ENCODE measurements around the gene IL36A. TPM values are rescaled to one million over a fixed set of nuclear protein-coding genes. Genes with fewer than 3 reads are reported as not detected.

IL36A gene, protein sequence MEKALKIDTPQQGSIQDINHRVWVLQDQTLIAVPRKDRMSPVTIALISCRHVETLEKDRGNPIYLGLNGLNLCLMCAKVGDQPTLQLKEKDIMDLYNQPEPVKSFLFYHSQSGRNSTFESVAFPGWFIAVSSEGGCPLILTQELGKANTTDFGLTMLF
- total RNA-seq = not detected in 2 replicates

GRCh38 chr2:113005030-113005509 lies at the start of gene IL36A:
IL36A (plus strand) TSS chr2:113005459; CDS start chr2:113005872, 413 bp downstream.

GRCh38 chr2:112977559-112978056 lies 27.7 kb upstream of the IL36A start, which contains the start of gene IL36G:
IL36G (plus strand) TSS chr2:112978006; CDS start chr2:112978639, 633 bp downstream.

GRCh38 chr2:113052396-113052917 lies 47.2 kb downstream of the IL36A start, which contains the start of gene IL36B:
IL36B (minus strand) TSS chr2:113052867.

Other genes with a start within 250 kb of the IL36A start
- gene CKAP2L, start 240.8 kb upstream of the IL36A start, total RNA-seq = 4.2 and 6.7 TPM in 2 replicates
- gene IL1A, start 221.0 kb upstream of the IL36A start, total RNA-seq = 0.97 and 2.9 TPM in 2 replicates
- 0.61 and 0.65 TPM in 2 replicates for gene IL1B, start 168.7 kb upstream of the IL36A start, total RNA-seq
- gene IL37, start 94.3 kb upstream of the IL36A start, total RNA-seq = not detected in 2 replicates
- not detected in 2 replicates for gene IL36G, start 27.5 kb upstream of the IL36A start, total RNA-seq
- not detected in 2 replicates for gene IL36B, start 47.4 kb downstream of the IL36A start, total RNA-seq
- not detected in 2 replicates for gene IL36RN, start 53.7 kb downstream of the IL36A start, total RNA-seq
- not detected in 2 replicates for gene IL1F10, start 62.5 kb downstream of the IL36A start, total RNA-seq
- gene IL1RN, start 122.1 kb downstream of the IL36A start, total RNA-seq = not detected in 2 replicates
- gene PSD4, start 168.5 kb downstream of the IL36A start, total RNA-seq = under 0.01 and 0.30 TPM in 2 replicates

All from epithelial cell of umbilical artery (primary cell).